ENCODE measurements around the gene TUT4.

DNA sequence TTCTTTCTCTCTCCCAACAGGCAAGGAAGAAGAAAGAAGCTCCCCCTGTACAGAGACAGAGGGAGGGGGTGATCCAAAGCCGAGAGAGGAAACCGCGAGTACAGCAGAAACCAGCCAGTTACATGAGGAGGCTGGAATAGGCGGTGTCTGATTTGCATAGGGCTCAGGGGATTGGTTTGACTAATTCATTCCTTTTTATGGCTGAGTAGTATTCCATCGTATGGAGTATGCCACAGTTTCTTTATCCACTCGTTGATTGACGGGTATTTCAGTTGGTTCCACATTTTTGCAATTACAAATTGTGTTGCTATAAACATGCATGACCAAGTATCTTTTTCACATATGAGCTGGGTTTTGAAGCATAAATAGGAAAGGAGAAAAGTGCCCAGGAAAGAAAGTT is 45.8 kb upstream of the TUT4 start:
- no peak for TF ChIP-seq POLR2A (IDR thresholded peaks at IDR 0.05)
- no peak for TF ChIP-seq CTCF (IDR thresholded peaks at IDR 0.05)
